ENCODE measurements around the gene CSNK1G1. TPM values are rescaled to one million over a fixed set of nuclear protein-coding genes. Genes with fewer than 3 reads are reported as not detected.

CSNK1G1 gene
- total and polyA plus RNA-seq, 2 of the 8 experiments (the other 6 are each of a cell fraction or from before 2014, with no cell fraction given): 6.0 to 12.9 TPM

DNA sequence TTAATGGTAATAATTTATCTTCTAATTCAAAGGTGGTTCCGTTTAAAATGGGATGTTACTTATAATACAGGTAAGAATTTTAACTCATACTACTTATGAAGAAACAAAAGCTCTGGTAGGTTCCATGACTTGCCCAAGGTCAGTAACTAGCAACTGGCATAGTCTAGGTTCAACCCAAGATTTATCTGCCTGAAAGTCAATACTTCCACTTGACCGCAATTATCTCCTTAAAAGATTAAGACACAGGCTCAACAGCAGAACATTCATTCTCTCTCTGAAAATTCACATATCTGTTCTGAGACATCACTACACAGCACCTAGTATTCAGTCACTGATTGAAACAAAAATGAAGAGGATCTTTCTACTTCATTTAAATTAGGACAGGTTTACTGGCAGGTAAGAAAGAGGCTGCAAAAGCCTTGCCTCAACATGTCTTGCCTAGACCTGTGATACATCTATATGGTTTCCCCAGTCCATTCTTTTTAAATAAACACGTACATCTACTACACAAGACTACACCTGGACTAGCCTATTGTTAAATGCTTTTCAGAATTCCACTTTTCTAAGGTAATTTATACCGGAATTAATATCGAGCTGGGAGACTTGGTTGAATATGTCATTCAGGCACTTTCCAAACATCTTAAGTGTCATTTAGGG lies 1.2 kb downstream of the CSNK1G1 start:
- POLR2A ChIA-PET (ENCODE audit: partially characterized antibody): interaction anchor here (0.9 to 1.7 kb wide), 4 partner anchors 10 to 193 kb away, joined by 3 to 8 read pairs (median 3); partner anchors contain the start of gene PPIB
- no peaks in the 10 kb centered on the region for H3K36me3 ChIP-seq (ENCODE audit: control insufficient read depth in 2 of 4, insufficient read depth in 4 of 4, low read length in 3 of 4)
- FAIRE-seq: no peak

More for the DNA sequence above, 1.2 kb downstream of the CSNK1G1 start:
- peak overlapping the region; percentile 75; the same call in 1 of the 2 replicates for H3K27ac ChIP-seq (ENCODE audit: low read depth, low read length)
- H3K56ac ChIP-seq (replicated peaks; ENCODE audit: insufficient read length, low read depth, low read length): no peak overlapping the region
- H2BK5ac ChIP-seq (ENCODE audit: low read depth, low read length): peak overlapping the region; percentile 87; the same call in 1 of the 2 replicates
- no peak overlapping the region for H2AFZ ChIP-seq (ENCODE audit: low read length)
- CTCF ChIA-PET (ENCODE audit: partially characterized antibody): interaction anchor here (0.6 to 0.7 kb wide), 2 partner anchors 69 to 666 kb away, joined by 3 to 4 read pairs; no protein-coding TSS in a partner anchor
- H3K27me3 ChIP-seq (replicated peaks in 1 of 4; ENCODE audit: control insufficient read depth in 3 of 4, extremely low read depth in 1 of 4, insufficient read depth in 3 of 4, low read length in 3 of 4): no peaks in the 10 kb centered on the region
- H3K18ac ChIP-seq (ENCODE audit: extremely low read depth, low read length): no peak overlapping the region; the same call in 1 of the 2 replicates
- no peak for TF ChIP-seq TAF7 (optimal IDR thresholded peaks at IDR 0.05; ENCODE audit: borderline replicate concordance, low read depth, low read length)
- TF ChIP-seq, protein P1, sequence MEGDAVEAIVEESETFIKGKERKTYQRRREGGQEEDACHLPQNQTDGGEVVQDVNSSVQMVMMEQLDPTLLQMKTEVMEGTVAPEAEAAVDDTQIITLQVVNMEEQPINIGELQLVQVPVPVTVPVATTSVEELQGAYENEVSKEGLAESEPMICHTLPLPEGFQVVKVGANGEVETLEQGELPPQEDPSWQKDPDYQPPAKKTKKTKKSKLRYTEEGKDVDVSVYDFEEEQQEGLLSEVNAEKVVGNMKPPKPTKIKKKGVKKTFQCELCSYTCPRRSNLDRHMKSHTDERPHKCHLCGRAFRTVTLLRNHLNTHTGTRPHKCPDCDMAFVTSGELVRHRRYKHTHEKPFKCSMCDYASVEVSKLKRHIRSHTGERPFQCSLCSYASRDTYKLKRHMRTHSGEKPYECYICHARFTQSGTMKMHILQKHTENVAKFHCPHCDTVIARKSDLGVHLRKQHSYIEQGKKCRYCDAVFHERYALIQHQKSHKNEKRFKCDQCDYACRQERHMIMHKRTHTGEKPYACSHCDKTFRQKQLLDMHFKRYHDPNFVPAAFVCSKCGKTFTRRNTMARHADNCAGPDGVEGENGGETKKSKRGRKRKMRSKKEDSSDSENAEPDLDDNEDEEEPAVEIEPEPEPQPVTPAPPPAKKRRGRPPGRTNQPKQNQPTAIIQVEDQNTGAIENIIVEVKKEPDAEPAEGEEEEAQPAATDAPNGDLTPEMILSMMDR (IDR thresholded peaks at IDR 0.05; ENCODE audit: control extremely low read depth in 1 of 3, insufficient read depth in 1 of 3, low read depth in 1 of 3, low read length in 3 of 3): no peak
- no peak overlapping the region for H2BK120ac ChIP-seq (replicated peaks; ENCODE audit: low read depth, low read length)
- no peak overlapping the region for H3K4ac ChIP-seq (replicated peaks; ENCODE audit: insufficient read length, low read depth, low read length)
- DNase-seq (ENCODE audit: low read depth in 1 of 2, low spot score in 2 of 2): no peak
- peak overlapping the region; percentile 4; the same call in 1 of the 2 replicates for H2BK12ac ChIP-seq (ENCODE audit: low read depth, low read length)
- no peak overlapping the region for H4K8ac ChIP-seq (ENCODE audit: extremely low read depth, insufficient read depth, low read length)
- WGBS, 2 experiments (ENCODE audit: extremely low coverage in 1 of 2, insufficient coverage in 1 of 2, insufficient read length in 1 of 2, insufficient replicate concordance in 2 of 2, low coverage in 1 of 2, low lambda C conversion rate in 2 of 2, missing lambda C conversion rate in 1 of 2): 45% methylated on average over 5 of the region's 5 CpGs; no CpG with 5 or more reads in 1 of the 2 experiments
- no peaks in the 10 kb centered on the region for H4K20me1 ChIP-seq (replicated peaks in 1 of 2; ENCODE audit: control insufficient read depth in 1 of 2, insufficient read depth in 2 of 2, low read length in 2 of 2)
- no peak overlapping the region for H2AK5ac ChIP-seq (ENCODE audit: low read depth, low read length)
- no peak overlapping the region for H2BK15ac ChIP-seq (ENCODE audit: low read length)
- no peaks in the 10 kb centered on the region for H3K79me1 ChIP-seq (ENCODE audit: low read depth, low read length)
- H3K4me2 ChIP-seq (ENCODE audit: insufficient read depth in 1 of 2, low read depth in 2 of 2, low read length in 2 of 2): peak overlapping the region; percentile 79 to 90
- H4K5ac ChIP-seq (ENCODE audit: insufficient read length, low read depth, low read length): no peak overlapping the region
- H3K4me3 ChIP-seq (ENCODE audit: extremely low read depth in 1 of 4, insufficient read depth in 2 of 4, low read depth in 3 of 4, low read length in 4 of 4): peak overlapping the region; percentile 68 to 95 (median 80)
- H2BK20ac ChIP-seq (ENCODE audit: low read length): no peak overlapping the region
- H4K91ac ChIP-seq (replicated peaks; ENCODE audit: insufficient read length, low read length): no peak overlapping the region
- H3K23ac ChIP-seq (ENCODE audit: insufficient read length): no peak overlapping the region
- peaks cover 2% of the 10 kb centered on the region; the same call in 1 of the 2 replicates for H3K23me2 ChIP-seq (ENCODE audit: low read depth, low read length)
- H3K9ac ChIP-seq (replicated peaks in 1 of 4; ENCODE audit: extremely low read depth in 1 of 4, low read depth in 3 of 4, low read length in 3 of 4): peak overlapping the region; percentile 79 to 96 (median 86)
- no peaks in the 10 kb centered on the region for H3K9me3 ChIP-seq (ENCODE audit: insufficient read depth in 2 of 2, low read depth in 1 of 2, low read length in 1 of 2)
- H3K14ac ChIP-seq (ENCODE audit: insufficient read length): no peak overlapping the region
- peaks cover 0 to 2% (median 0%) of the 10 kb centered on the region in 4 experiments; a peak in 2 of 7 replicates for H3K4me1 ChIP-seq (replicated peaks in 1 of 4; ENCODE audit: control insufficient read depth in 3 of 4, insufficient read depth in 4 of 4, low read length in 3 of 4)
- H3K79me2 ChIP-seq (ENCODE audit: control insufficient read depth in 1 of 2, insufficient read depth in 2 of 2, low read length in 2 of 2): peaks cover 0 to 42% of the 10 kb centered on the region in 2 experiments; a peak in 3 of 4 replicates
